K562 (cell line): ENCODE measurements around the gene CAPN10. TPM values are rescaled to one million over a fixed set of nuclear protein-coding genes. Genes with fewer than 3 reads are reported as not detected.

Experiments used
- ARID1B ChIP-seq: fragments of 450-650 bp; IDR thresholded peaks from 2 replicates; pipeline ENCODE4 v1.6.1; 2016; ENCODE audit warnings: antibody characterized with exemption, mild to moderate bottlenecking, inconsistent platforms
- BCL6 ChIP-seq: fragments of 250-450 bp; sonication (Bioruptor Pico); IDR thresholded peaks from 2 replicates; pipeline ENCODE4 v1.4.0; 2020
- CXXC5 ChIP-seq: fragments of 250-450 bp; sonication (Bioruptor Pico); IDR thresholded peaks from 2 replicates; pipeline ENCODE4 v1.8.0; 2022; ENCODE audit warnings: inconsistent platforms, mild to moderate bottlenecking, moderate library complexity
- HMGN3 ChIP-seq: IDR thresholded peaks from 2 replicates; pipeline ENCODE4 v1.6.1; 2011; ENCODE audit warnings: borderline replicate concordance, low read depth, mild to moderate bottlenecking, mixed read lengths, low read length; ENCODE audit not compliant: insufficient read length; ENCODE audit errors: extremely low read depth
- POLR2A ChIP-seq: fragments of 450-650 bp; conservative IDR thresholded peaks from 2 replicates; pipeline ENCODE4 v1.6.1; 2016
- RHOXF2B ChIP-seq: fragments of 250-450 bp; sonication (Bioruptor Pico); conservative IDR thresholded peaks from 2 replicates; pipeline ENCODE4 v1.5.1; 2021
- STAT5B ChIP-seq: fragments of 250-450 bp; sonication (Bioruptor Pico); IDR thresholded peaks from 2 replicates; pipeline ENCODE4 v1.8.0; 2021; ENCODE audit warnings: mild to moderate bottlenecking, inconsistent platforms
- THRAP3 ChIP-seq: fragments of 450-650 bp; IDR thresholded peaks from 2 replicates; pipeline ENCODE4 v1.6.1; 2016; ENCODE audit warnings: mild to moderate bottlenecking, inconsistent platforms, borderline replicate concordance
- ZNF3 ChIP-seq: fragments of 250-450 bp; sonication (Bioruptor Pico); IDR thresholded peaks from 2 replicates; pipeline ENCODE4 v1.5.0; 2021; ENCODE audit warnings: mild to moderate bottlenecking, moderate library complexity
- ZNF668 ChIP-seq: fragments of 250-450 bp; sonication (Bioruptor Pico); IDR thresholded peaks from 2 replicates; pipeline ENCODE4 v1.8.0; 2022; ENCODE audit warnings: mild to moderate bottlenecking, inconsistent platforms
- polyA plus RNA-seq, 8 experiments: library from polyadenylated mRNA; depleted of rRNA in 4 of 8; stranded (reverse) in 5 of 8; unstranded in 3 of 8; fragments of >200 nt; fragmentation: Nextera tagmentation in 2 of 8; fragmentation: Illumina TruSeq in 1 of 8; extraction: Ambion mirVana in 2 of 8; extraction: Trizol in 1 of 8; gene quantifications; 2 replicates each; pipeline versions ENCODE4 v1.2.1 to v1.2.3, GENCODE V29; 2011 to 2014; ENCODE audit warnings: inconsistent platforms in 1 of 8, missing spikeins in 1 of 8
- total RNA-seq, 7 experiments: library from RNA; depleted of rRNA in 6 of 7; stranded (reverse); fragments of >200 nt in 6 of 7; fragmentation: Illumina TruSeq in 2 of 7; extraction: Trizol in 2 of 7; gene quantifications; 2 replicates each; pipeline versions ENCODE4 v1.2.1 to v1.2.3, GENCODE V29; 2011 to 2021; ENCODE audit warnings: low replicate concordance in 1 of 7
- TF ChIP-seq, protein P1 (sequence below), 2 experiments: fragments of 150-350 bp in 1 of 2; IDR thresholded peaks; 2 replicates each; pipeline ENCODE4 v1.6.1; 2012 to 2016; ENCODE audit warnings: low read depth in 2 of 2, low read length in 2 of 2, mild to moderate bottlenecking in 1 of 2, moderate library complexity in 1 of 2
- TF ChIP-seq, protein P2 (sequence below): fragments of 450-650 bp; IDR thresholded peaks from 2 replicates; pipeline ENCODE4 v1.7.1; 2018; ENCODE audit warnings: mild to moderate bottlenecking, low read depth; ENCODE audit not compliant: partially characterized antibody
- TF ChIP-seq, protein P3 (sequence below): IDR thresholded peaks from 3 replicates; pipeline ENCODE4 v1.6.1; 2011; ENCODE audit warnings: borderline replicate concordance, mild to moderate bottlenecking, moderate library complexity; ENCODE audit not compliant: insufficient read length; ENCODE audit errors: extremely low read depth
- TF ChIP-seq, protein P4 (sequence below): sonication (generic); formaldehyde crosslinking; IDR thresholded peaks from 2 replicates; pipeline ENCODE4 v1.8.0; 2022; ENCODE audit warnings: missing genetic modification reagents, mild to moderate bottlenecking, moderate library complexity, borderline replicate concordance
- TF ChIP-seq, protein P5 (sequence below): fragments of 250-450 bp; sonication (Bioruptor Pico); IDR thresholded peaks from 2 replicates; pipeline ENCODE4 v1.9.0; 2021; ENCODE audit warnings: mild to moderate bottlenecking, inconsistent platforms

The CAPN10 gene
- total and polyA plus RNA-seq, 9 of the 15 experiments (the other 6 are each of a cell fraction or from before 2014, with no cell fraction given), result 0.08 to 26.1 (median 8.4) TPM

DNA sequence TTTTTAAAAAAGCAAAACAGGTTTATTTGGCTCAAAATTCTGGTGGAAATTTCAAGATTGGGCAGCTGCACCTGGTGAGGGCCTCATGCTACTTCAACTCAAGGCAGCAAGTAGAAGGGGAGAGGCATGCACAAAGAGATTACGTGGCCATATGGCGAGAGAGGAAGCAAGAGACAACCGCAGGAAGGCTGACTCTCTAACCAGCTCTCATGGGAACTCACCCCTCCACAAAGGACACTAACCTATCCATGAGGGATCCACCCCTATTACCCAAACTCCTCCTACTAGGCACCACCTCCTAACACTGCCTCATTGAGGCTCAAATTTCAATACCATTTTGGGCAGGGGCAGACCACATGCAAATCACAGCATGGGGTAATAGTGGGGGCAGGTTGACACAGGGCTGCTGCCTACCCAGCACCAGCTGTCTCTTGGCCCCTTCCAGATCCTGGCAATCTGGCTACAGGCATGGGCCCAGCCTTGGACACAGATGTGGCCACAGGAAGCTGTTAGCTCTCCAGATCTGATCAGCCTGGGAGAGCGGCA is 2.0 kb upstream of the CAPN10 start (continued):
- TF ChIP-seq, protein P1, sequence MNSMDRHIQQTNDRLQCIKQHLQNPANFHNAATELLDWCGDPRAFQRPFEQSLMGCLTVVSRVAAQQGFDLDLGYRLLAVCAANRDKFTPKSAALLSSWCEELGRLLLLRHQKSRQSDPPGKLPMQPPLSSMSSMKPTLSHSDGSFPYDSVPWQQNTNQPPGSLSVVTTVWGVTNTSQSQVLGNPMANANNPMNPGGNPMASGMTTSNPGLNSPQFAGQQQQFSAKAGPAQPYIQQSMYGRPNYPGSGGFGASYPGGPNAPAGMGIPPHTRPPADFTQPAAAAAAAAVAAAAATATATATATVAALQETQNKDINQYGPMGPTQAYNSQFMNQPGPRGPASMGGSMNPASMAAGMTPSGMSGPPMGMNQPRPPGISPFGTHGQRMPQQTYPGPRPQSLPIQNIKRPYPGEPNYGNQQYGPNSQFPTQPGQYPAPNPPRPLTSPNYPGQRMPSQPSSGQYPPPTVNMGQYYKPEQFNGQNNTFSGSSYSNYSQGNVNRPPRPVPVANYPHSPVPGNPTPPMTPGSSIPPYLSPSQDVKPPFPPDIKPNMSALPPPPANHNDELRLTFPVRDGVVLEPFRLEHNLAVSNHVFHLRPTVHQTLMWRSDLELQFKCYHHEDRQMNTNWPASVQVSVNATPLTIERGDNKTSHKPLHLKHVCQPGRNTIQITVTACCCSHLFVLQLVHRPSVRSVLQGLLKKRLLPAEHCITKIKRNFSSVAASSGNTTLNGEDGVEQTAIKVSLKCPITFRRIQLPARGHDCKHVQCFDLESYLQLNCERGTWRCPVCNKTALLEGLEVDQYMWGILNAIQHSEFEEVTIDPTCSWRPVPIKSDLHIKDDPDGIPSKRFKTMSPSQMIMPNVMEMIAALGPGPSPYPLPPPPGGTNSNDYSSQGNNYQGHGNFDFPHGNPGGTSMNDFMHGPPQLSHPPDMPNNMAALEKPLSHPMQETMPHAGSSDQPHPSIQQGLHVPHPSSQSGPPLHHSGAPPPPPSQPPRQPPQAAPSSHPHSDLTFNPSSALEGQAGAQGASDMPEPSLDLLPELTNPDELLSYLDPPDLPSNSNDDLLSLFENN (IDR thresholded peaks at IDR 0.05; ENCODE audit: low read depth in 2 of 2, low read length in 2 of 2), result no peak
- no peak for TF ChIP-seq STAT5B (CRISPR knock-in tag)
- no peak for TF ChIP-seq HMGN3
- TF ChIP-seq, protein P2, sequence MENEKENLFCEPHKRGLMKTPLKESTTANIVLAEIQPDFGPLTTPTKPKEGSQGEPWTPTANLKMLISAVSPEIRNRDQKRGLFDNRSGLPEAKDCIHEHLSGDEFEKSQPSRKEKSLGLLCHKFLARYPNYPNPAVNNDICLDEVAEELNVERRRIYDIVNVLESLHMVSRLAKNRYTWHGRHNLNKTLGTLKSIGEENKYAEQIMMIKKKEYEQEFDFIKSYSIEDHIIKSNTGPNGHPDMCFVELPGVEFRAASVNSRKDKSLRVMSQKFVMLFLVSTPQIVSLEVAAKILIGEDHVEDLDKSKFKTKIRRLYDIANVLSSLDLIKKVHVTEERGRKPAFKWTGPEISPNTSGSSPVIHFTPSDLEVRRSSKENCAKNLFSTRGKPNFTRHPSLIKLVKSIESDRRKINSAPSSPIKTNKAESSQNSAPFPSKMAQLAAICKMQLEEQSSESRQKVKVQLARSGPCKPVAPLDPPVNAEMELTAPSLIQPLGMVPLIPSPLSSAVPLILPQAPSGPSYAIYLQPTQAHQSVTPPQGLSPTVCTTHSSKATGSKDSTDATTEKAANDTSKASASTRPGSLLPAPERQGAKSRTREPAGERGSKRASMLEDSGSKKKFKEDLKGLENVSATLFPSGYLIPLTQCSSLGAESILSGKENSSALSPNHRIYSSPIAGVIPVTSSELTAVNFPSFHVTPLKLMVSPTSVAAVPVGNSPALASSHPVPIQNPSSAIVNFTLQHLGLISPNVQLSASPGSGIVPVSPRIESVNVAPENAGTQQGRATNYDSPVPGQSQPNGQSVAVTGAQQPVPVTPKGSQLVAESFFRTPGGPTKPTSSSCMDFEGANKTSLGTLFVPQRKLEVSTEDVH, result no peak
- no peak for TF ChIP-seq RHOXF2B (CRISPR knock-in tag)
- TF ChIP-seq THRAP3, result no peak
- peak; percentile 58; the same call in 1 of the 2 replicates for TF ChIP-seq POLR2A
- TF ChIP-seq, protein P3, sequence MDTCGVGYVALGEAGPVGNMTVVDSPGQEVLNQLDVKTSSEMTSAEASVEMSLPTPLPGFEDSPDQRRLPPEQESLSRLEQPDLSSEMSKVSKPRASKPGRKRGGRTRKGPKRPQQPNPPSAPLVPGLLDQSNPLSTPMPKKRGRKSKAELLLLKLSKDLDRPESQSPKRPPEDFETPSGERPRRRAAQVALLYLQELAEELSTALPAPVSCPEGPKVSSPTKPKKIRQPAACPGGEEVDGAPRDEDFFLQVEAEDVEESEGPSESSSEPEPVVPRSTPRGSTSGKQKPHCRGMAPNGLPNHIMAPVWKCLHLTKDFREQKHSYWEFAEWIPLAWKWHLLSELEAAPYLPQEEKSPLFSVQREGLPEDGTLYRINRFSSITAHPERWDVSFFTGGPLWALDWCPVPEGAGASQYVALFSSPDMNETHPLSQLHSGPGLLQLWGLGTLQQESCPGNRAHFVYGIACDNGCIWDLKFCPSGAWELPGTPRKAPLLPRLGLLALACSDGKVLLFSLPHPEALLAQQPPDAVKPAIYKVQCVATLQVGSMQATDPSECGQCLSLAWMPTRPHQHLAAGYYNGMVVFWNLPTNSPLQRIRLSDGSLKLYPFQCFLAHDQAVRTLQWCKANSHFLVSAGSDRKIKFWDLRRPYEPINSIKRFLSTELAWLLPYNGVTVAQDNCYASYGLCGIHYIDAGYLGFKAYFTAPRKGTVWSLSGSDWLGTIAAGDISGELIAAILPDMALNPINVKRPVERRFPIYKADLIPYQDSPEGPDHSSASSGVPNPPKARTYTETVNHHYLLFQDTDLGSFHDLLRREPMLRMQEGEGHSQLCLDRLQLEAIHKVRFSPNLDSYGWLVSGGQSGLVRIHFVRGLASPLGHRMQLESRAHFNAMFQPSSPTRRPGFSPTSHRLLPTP, result no peak
- TF ChIP-seq, protein P4, sequence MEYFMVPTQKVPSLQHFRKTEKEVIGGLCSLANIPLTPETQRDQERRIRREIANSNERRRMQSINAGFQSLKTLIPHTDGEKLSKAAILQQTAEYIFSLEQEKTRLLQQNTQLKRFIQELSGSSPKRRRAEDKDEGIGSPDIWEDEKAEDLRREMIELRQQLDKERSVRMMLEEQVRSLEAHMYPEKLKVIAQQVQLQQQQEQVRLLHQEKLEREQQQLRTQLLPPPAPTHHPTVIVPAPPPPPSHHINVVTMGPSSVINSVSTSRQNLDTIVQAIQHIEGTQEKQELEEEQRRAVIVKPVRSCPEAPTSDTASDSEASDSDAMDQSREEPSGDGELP (CRISPR knock-in tag), result peak; percentile 70
- TF ChIP-seq, protein P5, sequence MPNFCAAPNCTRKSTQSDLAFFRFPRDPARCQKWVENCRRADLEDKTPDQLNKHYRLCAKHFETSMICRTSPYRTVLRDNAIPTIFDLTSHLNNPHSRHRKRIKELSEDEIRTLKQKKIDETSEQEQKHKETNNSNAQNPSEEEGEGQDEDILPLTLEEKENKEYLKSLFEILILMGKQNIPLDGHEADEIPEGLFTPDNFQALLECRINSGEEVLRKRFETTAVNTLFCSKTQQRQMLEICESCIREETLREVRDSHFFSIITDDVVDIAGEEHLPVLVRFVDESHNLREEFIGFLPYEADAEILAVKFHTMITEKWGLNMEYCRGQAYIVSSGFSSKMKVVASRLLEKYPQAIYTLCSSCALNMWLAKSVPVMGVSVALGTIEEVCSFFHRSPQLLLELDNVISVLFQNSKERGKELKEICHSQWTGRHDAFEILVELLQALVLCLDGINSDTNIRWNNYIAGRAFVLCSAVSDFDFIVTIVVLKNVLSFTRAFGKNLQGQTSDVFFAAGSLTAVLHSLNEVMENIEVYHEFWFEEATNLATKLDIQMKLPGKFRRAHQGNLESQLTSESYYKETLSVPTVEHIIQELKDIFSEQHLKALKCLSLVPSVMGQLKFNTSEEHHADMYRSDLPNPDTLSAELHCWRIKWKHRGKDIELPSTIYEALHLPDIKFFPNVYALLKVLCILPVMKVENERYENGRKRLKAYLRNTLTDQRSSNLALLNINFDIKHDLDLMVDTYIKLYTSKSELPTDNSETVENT (CRISPR knock-in tag), result no peak
- TF ChIP-seq ARID1B, result peak; percentile 28; the same call in 1 of the 2 replicates
- no peak for TF ChIP-seq ZNF3 (CRISPR knock-in tag)
- TF ChIP-seq CXXC5 (CRISPR knock-in tag), result no peak
- no peak for TF ChIP-seq BCL6
- TF ChIP-seq ZNF668 (CRISPR knock-in tag), result no peak
